OCI-LY3 (cell line): Measurements from ENCODE around the gene CYP2C8.

Source experiments
- H2AFZ ChIP-seq: fragments of 200-600, 300-600 bp; shearing (Covaris generic); 2 replicates; pipeline ENCODE4 v1.6.0; 2014; ENCODE audit warnings: antibody characterized with exemption, low read depth, low read length
- H3K27ac ChIP-seq: fragments of 200-600, 300-600 bp; sonication (generic); 2 replicates; pipeline ENCODE4 v1.5.1; 2014; ENCODE audit warnings: mild to moderate bottlenecking, low read length, moderate library complexity, mixed read lengths
- H3K27me3 ChIP-seq: fragments of 200-600, 300-600 bp; sonication (generic); 2 replicates; pipeline ENCODE4 v1.6.1; 2014; ENCODE audit warnings: low read depth, low read length, mixed read lengths
- H3K36me3 ChIP-seq: fragments of 200-600, 300-600 bp; sonication (generic); replicated peaks from 2 replicates; pipeline ENCODE3; 2014; ENCODE audit warnings: low read depth, low read length, mixed read lengths
- H3K4me1 ChIP-seq: fragments of 300-600, 200-600 bp; sonication (generic); 2 replicates; pipeline ENCODE4 v1.6.1; 2014; ENCODE audit warnings: low read length, mixed read lengths
- H3K4me2 ChIP-seq: fragments of 200-600, 300-600 bp; sonication (generic); 2 replicates; pipeline ENCODE4 v1.6.1; 2014; ENCODE audit warnings: low read length, mixed read lengths
- H3K4me3 ChIP-seq: fragments of 300-600, 200-600 bp; sonication (generic); 2 replicates; pipeline ENCODE4 v1.5.1; 2014; ENCODE audit warnings: antibody characterized with exemption, mild to moderate bottlenecking, low read length, moderate library complexity
- H3K79me2 ChIP-seq: fragments of 300-600, 200-600 bp; shearing (Covaris generic); 2 replicates; pipeline ENCODE4 v1.6.1; 2014; ENCODE audit warnings: mild to moderate bottlenecking, low read length, mixed read lengths
- H3K9ac ChIP-seq: fragments of 300-600, 200-600 bp; shearing (Covaris generic); 2 replicates; pipeline ENCODE4 v1.6.0; 2014; ENCODE audit warnings: mild to moderate bottlenecking, low read length, moderate library complexity
- H3K9me3 ChIP-seq: fragments of 200-600, 300-600 bp; shearing (Covaris generic); 2 replicates; pipeline ENCODE4 v1.6.1; 2014; ENCODE audit warnings: low read length, mixed read lengths; ENCODE audit not compliant: insufficient read depth
- H4K20me1 ChIP-seq: fragments of 200-600, 300-600 bp; sonication (generic); 2 replicates; pipeline ENCODE4 v1.6.1; 2016; ENCODE audit warnings: low read length, mixed read lengths; ENCODE audit not compliant: insufficient read depth
- EZH2phosphoT487 ChIP-seq: fragments of 200-600 bp; shearing (Covaris generic); IDR thresholded peaks from 2 replicates; pipeline ENCODE4 v1.6.1; 2018; ENCODE audit warnings: antibody characterized with exemption, mixed run types, low read depth
- TF ChIP-seq, protein P1 (sequence below): fragments of 200-600, 300-600 bp; sonication (generic); IDR thresholded peaks from 2 replicates; pipeline ENCODE4 v1.5.1; 2014; ENCODE audit warnings: antibody characterized with exemption, low read length, low read depth

CYP2C8 gene

DNA sequence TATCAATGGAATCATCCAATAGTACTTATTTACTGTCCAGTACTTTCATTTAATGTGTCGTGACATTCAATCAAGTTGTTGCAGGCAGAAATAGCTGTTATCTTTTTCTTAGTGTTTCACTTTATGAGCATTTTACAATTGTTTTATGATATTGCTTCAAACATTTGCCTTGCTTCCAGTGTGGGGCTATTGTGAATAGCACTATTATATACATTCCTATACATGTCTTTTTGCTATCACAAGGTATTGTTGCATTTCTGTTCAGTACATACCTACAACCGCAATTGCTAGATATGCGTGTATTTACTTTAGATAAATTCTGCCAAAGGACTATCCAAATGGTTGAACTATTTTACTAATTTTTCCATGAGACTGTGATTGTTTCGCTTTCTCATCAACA, 34.9 kb downstream of the CYP2C8 start:
- H3K9ac ChIP-seq: no peak overlapping the region
- no peaks in the 10 kb centered on the region for H4K20me1 ChIP-seq
- TF ChIP-seq EZH2phosphoT487: no peak
- TF ChIP-seq, protein P1, sequence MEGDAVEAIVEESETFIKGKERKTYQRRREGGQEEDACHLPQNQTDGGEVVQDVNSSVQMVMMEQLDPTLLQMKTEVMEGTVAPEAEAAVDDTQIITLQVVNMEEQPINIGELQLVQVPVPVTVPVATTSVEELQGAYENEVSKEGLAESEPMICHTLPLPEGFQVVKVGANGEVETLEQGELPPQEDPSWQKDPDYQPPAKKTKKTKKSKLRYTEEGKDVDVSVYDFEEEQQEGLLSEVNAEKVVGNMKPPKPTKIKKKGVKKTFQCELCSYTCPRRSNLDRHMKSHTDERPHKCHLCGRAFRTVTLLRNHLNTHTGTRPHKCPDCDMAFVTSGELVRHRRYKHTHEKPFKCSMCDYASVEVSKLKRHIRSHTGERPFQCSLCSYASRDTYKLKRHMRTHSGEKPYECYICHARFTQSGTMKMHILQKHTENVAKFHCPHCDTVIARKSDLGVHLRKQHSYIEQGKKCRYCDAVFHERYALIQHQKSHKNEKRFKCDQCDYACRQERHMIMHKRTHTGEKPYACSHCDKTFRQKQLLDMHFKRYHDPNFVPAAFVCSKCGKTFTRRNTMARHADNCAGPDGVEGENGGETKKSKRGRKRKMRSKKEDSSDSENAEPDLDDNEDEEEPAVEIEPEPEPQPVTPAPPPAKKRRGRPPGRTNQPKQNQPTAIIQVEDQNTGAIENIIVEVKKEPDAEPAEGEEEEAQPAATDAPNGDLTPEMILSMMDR: no peak
- no peaks in the 10 kb centered on the region for H3K36me3 ChIP-seq
- no peak overlapping the region for H3K4me3 ChIP-seq
- no peak overlapping the region for H2AFZ ChIP-seq
- no peaks in the 10 kb centered on the region for H3K79me2 ChIP-seq
- no peaks in the 10 kb centered on the region for H3K9me3 ChIP-seq
- no peak overlapping the region for H3K27ac ChIP-seq
- H3K4me1 ChIP-seq: no peaks in the 10 kb centered on the region
- no peak overlapping the region for H3K4me2 ChIP-seq
- H3K27me3 ChIP-seq: peaks cover 2% of the 10 kb centered on the region; the same call in 1 of the 2 replicates

DNA sequence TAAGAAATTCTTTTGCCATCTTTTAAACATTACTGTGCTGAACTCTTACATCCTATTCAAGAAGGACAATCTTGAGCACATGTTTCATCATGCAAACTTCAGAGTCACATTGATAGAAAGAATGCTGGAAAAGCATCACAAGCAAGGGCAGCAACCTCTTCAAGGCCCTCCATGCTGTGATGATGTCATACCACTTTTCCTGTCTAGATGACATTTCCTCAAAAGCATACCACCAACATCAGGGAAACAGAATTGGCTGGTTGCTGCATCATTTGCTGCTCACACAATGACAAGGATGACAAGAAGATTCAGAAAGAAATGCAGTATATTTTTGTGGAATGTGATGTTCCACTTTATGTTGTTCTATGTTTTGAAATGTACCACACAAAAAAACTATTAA, 37.6 kb downstream of the CYP2C8 start:
- Histone ChIP-seq H3K79me2 (no peaks in the 10 kb centered on the region), H3K4me3 (no peak overlapping the region), H3K4me1 (no peaks in the 10 kb centered on the region), H3K27me3 (no peaks in the 10 kb centered on the region), H3K27ac (no peak overlapping the region), H3K4me2 (no peak overlapping the region), H3K9me3 (no peaks in the 10 kb centered on the region), H3K36me3 (no peaks in the 10 kb centered on the region), H4K20me1 (no peaks in the 10 kb centered on the region), H3K9ac (no peak overlapping the region), H2AFZ (no peak overlapping the region)
- TF ChIP-seq, protein P1: no peak
- no peak for TF ChIP-seq EZH2phosphoT487

DNA sequence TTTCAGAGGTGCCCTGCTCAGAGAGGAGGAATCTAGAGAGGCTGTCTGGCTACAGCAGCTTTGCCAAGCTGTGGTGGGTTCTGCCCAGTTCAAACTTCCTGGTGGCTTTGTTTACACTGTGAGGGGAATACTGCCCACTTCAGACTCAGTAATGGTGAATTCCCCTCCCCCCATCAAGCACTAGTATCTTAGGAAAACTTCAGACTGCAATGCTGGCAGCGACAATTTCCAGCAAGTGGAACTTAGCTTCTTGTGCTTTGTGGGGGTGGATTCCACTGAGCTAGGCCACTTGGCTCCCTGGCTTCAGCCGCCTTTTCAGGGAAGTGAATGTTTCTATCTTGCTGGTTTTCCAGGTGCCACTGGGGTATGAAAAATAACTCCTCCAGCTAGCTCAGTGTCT, 42.8 kb downstream of the CYP2C8 start:
- H3K9me3 ChIP-seq: no peaks in the 10 kb centered on the region
- no peak overlapping the region for H3K4me3 ChIP-seq
- no peaks in the 10 kb centered on the region for H3K79me2 ChIP-seq
- no peak overlapping the region for H2AFZ ChIP-seq
- H3K4me2 ChIP-seq: no peak overlapping the region
- no peak overlapping the region for H3K9ac ChIP-seq
- H3K27me3 ChIP-seq: no peaks in the 10 kb centered on the region
- H4K20me1 ChIP-seq: no peaks in the 10 kb centered on the region
- H3K4me1 ChIP-seq: no peaks in the 10 kb centered on the region
- H3K27ac ChIP-seq: no peak overlapping the region
- H3K36me3 ChIP-seq: no peaks in the 10 kb centered on the region
- TF ChIP-seq EZH2phosphoT487: no peak
- TF ChIP-seq, protein P1: no peak

DNA sequence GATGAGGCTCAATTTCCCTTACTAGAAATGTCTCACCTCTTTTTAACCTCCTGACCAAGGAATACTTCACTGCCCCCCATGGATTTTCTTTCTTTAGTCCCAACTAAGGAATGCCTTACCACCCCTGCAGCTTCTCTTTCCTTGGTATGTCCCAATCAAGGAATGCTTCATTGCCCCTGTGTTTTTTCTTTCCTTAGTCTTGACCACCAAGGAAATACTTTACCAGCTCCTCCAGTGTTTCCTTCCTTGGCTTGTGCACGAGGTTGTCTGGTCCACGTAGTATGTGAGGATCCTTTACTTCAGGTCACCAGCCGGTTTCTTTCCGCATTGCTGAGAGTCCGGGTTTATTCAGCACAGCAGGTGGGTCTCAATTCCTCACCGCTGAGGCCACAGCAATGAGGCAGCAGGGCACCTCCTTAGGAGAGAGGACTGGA, 71.5 kb downstream of the CYP2C8 start:
- no peaks in the 10 kb centered on the region for H3K27me3 ChIP-seq
- H3K9ac ChIP-seq: no peak overlapping the region
- H3K4me1 ChIP-seq: no peaks in the 10 kb centered on the region
- TF ChIP-seq EZH2phosphoT487: no peak
- TF ChIP-seq, protein P1: no peak
- no peak overlapping the region for H2AFZ ChIP-seq
- H3K27ac ChIP-seq: no peak overlapping the region
- no peak overlapping the region for H3K4me3 ChIP-seq
- H4K20me1 ChIP-seq: no peaks in the 10 kb centered on the region
- no peaks in the 10 kb centered on the region for H3K36me3 ChIP-seq
- no peaks in the 10 kb centered on the region for H3K79me2 ChIP-seq
- no peaks in the 10 kb centered on the region for H3K9me3 ChIP-seq
- H3K4me2 ChIP-seq: no peak overlapping the region
